ENCODE data around the gene PSMA7. TPM values are rescaled to one million over a fixed set of nuclear protein-coding genes. Genes with fewer than 3 reads are reported as not detected.

The PSMA7 gene
- total RNA-seq, 1 donor from 2014 or later = 449 TPM

DNA sequence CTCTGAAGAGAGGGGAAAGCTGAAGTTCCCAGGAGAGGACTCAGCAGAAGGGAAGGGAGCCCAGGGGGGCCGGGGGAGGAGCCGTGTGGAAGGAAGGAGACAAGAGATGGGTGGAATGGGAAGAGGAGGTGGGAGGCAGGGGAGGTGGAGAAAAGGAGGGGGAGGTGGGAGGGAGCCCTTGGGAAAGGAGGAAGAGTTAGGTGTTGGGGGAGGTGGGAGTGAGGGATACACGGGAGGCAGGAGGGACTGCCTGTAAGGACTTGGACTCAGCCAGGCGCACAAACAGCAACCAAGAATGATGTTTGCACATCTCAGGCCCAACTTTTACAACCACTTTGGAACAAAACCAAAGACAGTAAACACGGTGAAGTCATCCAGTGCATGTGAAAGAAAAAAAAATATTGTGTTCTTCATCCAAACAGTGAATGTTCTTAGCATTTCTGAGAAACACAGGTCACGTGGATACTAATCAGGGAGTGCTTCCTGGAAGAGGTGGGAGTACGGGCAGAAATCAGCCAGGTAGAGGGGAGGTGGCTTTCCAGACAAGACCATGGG lies 38.3 kb downstream of the PSMA7 start:
- Mint-ChIP-seq H3K4me3 (no peak overlapping the region), H3K4me1 (no peaks in the 10 kb centered on the region), H3K36me3 (ENCODE audit: low read depth) (peaks cover 7% of the 10 kb centered on the region), H3K9me3 (peaks cover 27% of the 10 kb centered on the region), H3K27ac (no peak overlapping the region), H3K27me3 (no peaks in the 10 kb centered on the region)
- no peak for DNase-seq
- intact Hi-C loops (cut with micrococcal nuclease) = no loop called here

DNA sequence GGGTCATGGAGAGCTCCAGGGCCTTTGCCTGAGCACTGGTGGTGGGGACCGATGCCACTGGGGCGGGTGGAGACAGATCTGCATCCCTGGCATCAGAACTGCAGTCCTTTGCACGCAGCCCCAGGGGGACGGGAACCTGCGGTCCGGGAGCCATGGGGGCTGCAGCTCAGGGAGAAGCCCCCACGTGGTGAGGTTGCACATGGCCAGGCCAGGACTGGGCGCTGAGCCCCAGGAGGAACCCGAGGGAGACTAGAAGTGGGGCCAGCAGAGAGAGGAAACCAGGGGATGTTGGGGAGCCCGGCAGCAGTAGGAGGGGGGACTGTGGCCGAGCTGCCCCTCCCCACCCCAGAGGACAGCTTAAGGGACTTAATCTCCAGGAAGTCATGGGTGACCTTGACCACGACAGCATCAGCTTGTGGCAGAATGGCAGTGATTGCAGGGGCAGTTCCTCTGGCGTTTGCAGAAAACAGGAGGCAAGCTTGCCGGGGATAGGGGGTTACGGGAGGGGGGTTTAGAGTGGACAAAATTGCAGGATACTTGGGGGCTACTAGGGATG lies 38.9 kb downstream of the PSMA7 start:
- peaks cover 25% of the 10 kb centered on the region for H3K9me3 Mint-ChIP-seq
- H3K36me3 Mint-ChIP-seq (ENCODE audit: low read depth) = peaks cover 6% of the 10 kb centered on the region
- intact Hi-C loops (cut with micrococcal nuclease) = no loop called here
- H3K27ac Mint-ChIP-seq = no peak overlapping the region
- no peaks in the 10 kb centered on the region for H3K4me1 Mint-ChIP-seq
- H3K4me3 Mint-ChIP-seq = no peak overlapping the region
- H3K27me3 Mint-ChIP-seq = no peaks in the 10 kb centered on the region
- no peak for DNase-seq

DNA sequence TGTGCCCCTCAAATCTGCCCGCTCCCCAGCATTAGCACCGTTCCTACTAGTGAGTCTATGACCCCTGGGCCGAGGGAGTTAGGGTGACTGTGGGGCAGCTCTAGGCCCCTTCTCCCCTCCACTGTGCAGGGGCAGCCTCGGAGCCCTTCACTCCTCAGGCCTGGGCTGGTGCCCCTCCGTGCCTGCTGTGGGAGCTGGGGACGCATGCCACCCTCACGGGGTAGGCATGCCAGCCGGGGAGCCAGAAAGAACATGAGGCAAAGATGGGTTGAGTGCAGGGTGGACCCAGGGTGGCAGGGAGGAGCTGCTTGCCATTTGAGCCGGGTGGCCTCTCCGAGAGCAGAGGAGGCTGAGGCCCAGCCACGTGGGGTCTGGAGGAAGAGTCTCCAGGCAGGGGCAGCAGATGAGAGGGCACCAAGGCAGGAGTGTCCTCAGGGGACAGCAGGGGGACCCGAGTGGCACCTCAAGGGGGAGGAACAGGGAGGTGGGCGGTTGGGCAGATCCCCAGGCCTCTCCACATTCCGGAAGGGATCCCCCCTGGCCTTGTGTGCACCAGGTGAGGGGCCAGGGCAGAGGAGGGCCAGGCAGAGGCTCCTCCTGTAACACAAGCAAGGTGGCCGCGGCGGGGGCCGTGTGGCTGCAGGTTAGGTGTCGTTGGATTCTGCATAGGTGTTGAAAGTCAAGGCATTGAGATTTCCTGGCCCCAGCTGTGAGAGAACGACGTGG lies 39.5 kb downstream of the PSMA7 start:
- H3K27me3 Mint-ChIP-seq = no peaks in the 10 kb centered on the region
- no peak overlapping the region for H3K4me3 Mint-ChIP-seq
- no peak overlapping the region for H3K27ac Mint-ChIP-seq
- peaks cover 4% of the 10 kb centered on the region for H3K36me3 Mint-ChIP-seq (ENCODE audit: low read depth)
- intact Hi-C loops (cut with micrococcal nuclease) = no loop called here
- peaks cover 20% of the 10 kb centered on the region for H3K9me3 Mint-ChIP-seq
- DNase-seq = no peak
- H3K4me1 Mint-ChIP-seq = no peaks in the 10 kb centered on the region

DNA sequence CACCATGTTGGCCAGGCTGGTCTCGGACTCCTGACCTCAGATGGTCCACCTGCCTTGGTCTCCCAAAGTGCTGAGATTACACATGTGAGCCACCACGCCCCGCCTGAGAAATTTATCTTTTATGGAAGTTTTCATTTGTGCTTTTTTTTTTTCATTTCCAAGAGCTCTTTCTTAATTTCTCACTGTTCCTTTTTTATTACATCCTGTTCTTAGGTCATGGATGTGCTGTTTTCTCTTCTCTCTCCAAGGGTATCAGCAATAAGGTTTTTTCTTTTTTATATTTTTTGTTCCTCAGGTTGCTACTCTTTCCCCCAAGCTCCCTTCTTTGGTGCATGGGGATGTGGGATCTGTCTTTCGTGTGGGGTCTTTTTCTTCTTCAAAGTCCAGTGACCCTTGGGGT lies 42.1 kb downstream of the PSMA7 start:
- Mint-ChIP-seq H3K36me3 (ENCODE audit: low read depth) (peaks cover 4% of the 10 kb centered on the region), H3K4me1 (no peaks in the 10 kb centered on the region), H3K4me3 (no peak overlapping the region), H3K27ac (no peak overlapping the region), H3K9me3 (peaks cover 13% of the 10 kb centered on the region), H3K27me3 (no peaks in the 10 kb centered on the region)
- intact Hi-C loops (cut with micrococcal nuclease) = no loop called here
- DNase-seq = no peak

DNA sequence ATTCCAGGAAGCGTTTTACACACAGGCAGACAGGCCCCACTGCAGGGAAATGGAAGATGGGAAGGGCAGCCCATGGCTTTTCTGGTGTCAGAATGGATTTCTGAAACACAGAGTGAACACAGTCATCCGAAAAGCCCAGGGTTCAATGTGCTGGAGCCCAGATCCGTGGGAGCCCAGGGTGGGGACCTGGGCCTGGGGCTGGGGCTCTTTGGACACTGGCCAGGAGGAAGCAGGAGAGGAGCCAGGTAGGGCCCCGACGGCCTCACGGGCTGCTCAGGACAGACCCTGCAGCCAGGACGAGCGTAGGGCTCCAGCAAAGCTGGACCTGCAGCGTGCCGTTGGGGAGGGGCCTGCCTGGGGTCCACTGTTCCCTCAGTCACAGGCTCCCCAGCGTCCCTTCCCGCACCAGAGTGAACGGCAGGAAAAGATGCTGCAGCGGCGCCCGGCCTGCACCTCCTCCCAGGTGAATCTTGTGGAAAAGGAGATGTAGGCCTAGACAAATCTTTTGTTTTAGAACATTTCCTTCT lies 45.2 kb downstream of the PSMA7 start:
- no peak overlapping the region for H3K4me3 Mint-ChIP-seq
- no peaks in the 10 kb centered on the region for H3K4me1 Mint-ChIP-seq
- H3K27me3 Mint-ChIP-seq = no peaks in the 10 kb centered on the region
- H3K36me3 Mint-ChIP-seq (ENCODE audit: low read depth) = no peaks in the 10 kb centered on the region
- intact Hi-C loops (cut with micrococcal nuclease) = no loop called here
- DNase-seq = no peak
- H3K9me3 Mint-ChIP-seq = peaks cover 7% of the 10 kb centered on the region
- H3K27ac Mint-ChIP-seq = no peak overlapping the region

DNA sequence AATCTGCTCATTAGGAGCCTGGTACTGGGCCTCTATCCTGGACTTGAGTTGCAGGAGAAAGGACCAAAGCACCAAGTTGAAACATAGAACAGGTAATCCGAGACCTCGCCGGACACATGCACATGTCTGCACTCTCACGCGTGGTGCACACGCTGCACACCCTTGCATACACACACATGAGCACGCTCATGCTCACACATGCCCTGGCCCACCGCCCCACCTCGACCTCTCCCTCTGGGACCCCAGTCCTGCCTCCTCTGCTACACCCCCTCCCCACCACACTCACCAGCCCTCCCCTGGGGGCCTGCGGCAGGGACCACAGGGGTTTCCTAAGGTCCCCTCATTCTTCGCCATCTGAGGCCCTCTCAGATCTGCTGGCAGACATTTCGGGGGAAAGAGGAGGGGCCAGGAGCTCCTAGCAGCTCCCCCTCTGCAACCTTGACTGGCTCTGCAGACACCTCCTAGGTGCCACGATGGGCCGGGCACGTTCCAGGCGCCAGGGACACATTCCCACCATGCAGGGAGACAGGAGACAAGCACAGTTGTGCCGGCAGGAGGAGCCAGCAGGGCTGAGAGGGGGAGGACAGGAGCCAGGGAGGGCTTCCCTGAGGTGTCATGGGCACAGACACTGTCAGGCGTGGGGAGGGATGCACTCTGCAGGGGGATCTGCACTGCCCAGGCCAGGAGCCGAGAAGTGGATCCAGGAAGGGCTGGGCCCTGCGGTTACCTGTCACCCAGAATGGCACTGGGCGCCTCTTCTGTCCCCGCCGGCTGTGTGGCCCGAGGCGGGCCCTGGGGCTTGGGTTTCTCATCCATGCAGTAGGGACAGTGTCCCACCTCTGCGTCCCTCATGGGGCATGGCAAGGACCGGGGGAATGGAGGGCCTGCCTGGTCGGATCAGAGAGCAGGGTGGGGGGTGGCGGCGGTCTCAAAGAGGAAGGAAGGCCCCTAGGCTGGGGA lies 46.5 kb downstream of the PSMA7 start:
- intact Hi-C loops (cut with micrococcal nuclease) = no loop called here
- H3K27me3 Mint-ChIP-seq = no peaks in the 10 kb centered on the region

DNA sequence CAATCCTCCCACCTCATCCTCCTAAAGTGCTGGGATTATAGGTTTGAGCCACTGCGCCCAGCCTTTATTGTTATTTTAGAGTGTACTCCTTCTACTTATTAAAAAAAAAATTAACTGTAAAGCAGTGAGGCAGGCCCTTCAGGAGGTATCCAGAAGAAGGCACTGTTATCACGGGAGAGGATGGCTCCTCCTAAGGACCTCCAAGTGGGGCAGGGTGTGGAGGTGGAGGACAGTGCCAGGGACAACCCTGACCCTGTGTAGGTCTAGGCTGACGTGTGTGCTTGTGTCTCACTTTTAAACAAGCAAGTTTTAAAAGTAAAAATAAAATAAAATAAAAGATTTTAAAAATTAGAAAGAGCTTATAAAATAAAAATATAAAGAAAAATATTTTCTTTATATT lies 53.8 kb downstream of the PSMA7 start:
- Mint-ChIP-seq H3K36me3 (ENCODE audit: low read depth) (no peaks in the 10 kb centered on the region), H3K27me3 (no peaks in the 10 kb centered on the region), H3K9me3 (peaks cover 7% of the 10 kb centered on the region), H3K27ac (no peak overlapping the region), H3K4me1 (no peaks in the 10 kb centered on the region), H3K4me3 (no peak overlapping the region)
- DNase-seq = no peak
- intact Hi-C loops (cut with micrococcal nuclease) = no loop called here

More for the DNA sequence above, 46.5 kb downstream of the PSMA7 start:
- Mint-ChIP-seq H3K9me3 (peaks cover 12% of the 10 kb centered on the region), H3K36me3 (ENCODE audit: low read depth) (no peaks in the 10 kb centered on the region), H3K27ac (no peak overlapping the region), H3K4me1 (no peaks in the 10 kb centered on the region), H3K4me3 (no peak overlapping the region)
- DNase-seq = no peak

DNA sequence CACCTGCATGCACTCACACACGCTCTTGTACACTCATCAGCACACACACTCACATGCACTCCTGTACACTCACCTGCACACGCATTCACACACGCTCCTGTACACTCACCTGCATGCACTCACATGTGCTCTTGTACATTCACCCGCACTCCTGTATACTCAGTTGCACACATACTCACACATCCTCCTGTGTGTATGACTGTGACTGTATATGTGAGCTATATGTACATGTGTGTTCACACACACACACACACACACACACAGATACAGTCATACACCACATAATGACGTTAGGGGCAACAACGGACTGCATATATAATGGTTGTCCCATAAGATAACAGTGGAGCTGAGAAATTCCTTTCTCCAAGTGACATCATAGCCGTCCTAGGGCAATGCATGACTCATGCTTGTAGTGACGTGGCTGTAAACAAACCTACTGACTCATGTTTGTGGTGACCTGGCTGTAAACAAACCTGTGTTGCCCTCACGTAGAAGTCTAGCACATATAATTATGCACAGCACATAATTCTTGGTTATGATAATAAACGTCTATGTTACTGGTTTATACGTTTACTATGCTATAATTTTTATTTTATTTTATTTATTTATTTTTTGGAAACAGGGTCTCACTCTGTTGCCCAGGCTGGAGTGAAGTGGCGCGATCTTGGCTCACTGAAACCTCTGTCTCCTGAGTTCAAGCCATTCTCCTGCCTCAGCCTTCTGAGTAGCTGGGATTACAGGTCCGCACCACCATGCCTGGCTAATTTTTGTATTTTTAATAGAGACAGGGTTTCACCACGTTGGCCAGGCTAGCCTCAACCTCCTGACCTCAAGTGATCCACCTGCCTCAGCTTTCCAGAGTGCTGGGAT lies 54.7 kb downstream of the PSMA7 start:
- intact Hi-C loops (cut with micrococcal nuclease) = no loop called here
- H3K27ac Mint-ChIP-seq = no peak overlapping the region
- H3K36me3 Mint-ChIP-seq (ENCODE audit: low read depth) = no peaks in the 10 kb centered on the region
- peaks cover 7% of the 10 kb centered on the region for H3K9me3 Mint-ChIP-seq
- DNase-seq = peak; percentile 60
- H3K4me3 Mint-ChIP-seq = no peak overlapping the region
- H3K27me3 Mint-ChIP-seq = no peaks in the 10 kb centered on the region
- no peaks in the 10 kb centered on the region for H3K4me1 Mint-ChIP-seq

DNA sequence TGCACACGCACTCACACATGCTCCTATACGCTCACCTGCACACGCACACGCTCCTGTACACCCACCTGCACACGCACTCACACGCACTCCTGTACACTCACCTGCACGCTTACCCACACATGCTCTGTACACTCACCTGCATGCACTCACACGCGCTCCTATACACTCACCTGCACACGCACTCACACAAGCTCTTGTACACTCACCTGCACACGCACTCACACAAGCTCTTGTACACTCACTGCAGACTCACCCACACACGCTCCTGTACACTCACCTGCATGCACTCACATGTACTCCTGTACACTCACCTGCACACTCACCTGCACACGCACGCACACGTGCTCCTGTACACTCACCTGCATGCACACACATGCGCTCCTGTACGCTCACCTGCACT lies 55.6 kb downstream of the PSMA7 start:
- Mint-ChIP-seq H3K4me3 (no peak overlapping the region), H3K4me1 (no peaks in the 10 kb centered on the region), H3K27me3 (no peaks in the 10 kb centered on the region), H3K9me3 (peaks cover 7% of the 10 kb centered on the region), H3K36me3 (ENCODE audit: low read depth) (no peaks in the 10 kb centered on the region), H3K27ac (no peak overlapping the region)
- DNase-seq = no peak
- intact Hi-C loops (cut with micrococcal nuclease) = no loop called here

DNA sequence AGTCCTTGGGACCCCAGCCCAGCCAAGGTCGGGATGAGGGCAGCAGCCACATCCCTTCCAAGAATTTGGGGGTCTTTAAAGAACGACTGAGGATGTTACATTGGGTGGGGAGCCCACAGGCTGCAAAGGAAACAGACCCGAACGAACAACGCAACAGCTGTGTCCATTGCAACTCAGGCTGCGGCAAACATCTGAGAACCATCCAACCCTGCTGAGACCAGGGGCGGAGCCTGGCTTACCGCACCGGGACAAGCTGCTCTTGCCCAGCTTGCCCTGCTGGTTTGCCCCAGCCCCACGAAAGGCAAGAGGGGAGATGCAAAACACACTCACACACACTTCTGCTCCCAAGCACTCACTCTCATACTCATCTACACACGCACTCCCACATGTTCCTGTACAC lies 56.0 kb downstream of the PSMA7 start:
- intact Hi-C loops (cut with micrococcal nuclease) = no loop called here
- Mint-ChIP-seq H3K9me3 (peaks cover 7% of the 10 kb centered on the region), H3K4me1 (no peaks in the 10 kb centered on the region), H3K36me3 (ENCODE audit: low read depth) (no peaks in the 10 kb centered on the region), H3K27me3 (no peaks in the 10 kb centered on the region), H3K27ac (no peak overlapping the region), H3K4me3 (no peak overlapping the region)
- DNase-seq = no peak

All from activated CD4-positive, alpha-beta T cell treated with anti-CD3 and anti-CD28 coated beads, Interleukin-2, amount 10 ng/mL, durations not matched to agents 24 days and 14 days (primary cell).